WTC11 (cell line): Measurements from ENCODE around the gene OR5D16. TPM values are rescaled to one million over a fixed set of nuclear protein-coding genes. Genes with fewer than 3 reads are reported as not detected.

Experiments
- ATAC-seq: fragments of 200-7000 bp; cut with Tn5 transposase; 2 replicates; pipeline ENCODE4 v1.10.0; 2021; ENCODE audit warnings: mild to moderate bottlenecking, moderate library complexity
- CTCF ChIA-PET: fragments of 300-600 bp; sonication (Branson Sonifier 250); formaldehyde crosslinking; loops from one replicate; lab custom pipeline; 2021; ENCODE audit warnings: antibody characterized with exemption; lab: Charles Lee
- POLR2A ChIA-PET: fragments of 350-600 bp; sonication (Branson Sonifier 250); formaldehyde crosslinking; loops from one replicate; lab custom pipeline; 2021; ENCODE audit warnings: antibody characterized with exemption; lab: Charles Lee
- DNase-seq: peaks from one replicate; pipeline ENCODE4 v3.0.0; 2021; ENCODE audit warnings: low spot score
- H3K27ac Mint-ChIP-seq: 2 replicates; pipeline ENCODE4 v1.8.0; 2021; ENCODE audit warnings: mixed read lengths
- H3K27me3 Mint-ChIP-seq: 2 replicates; pipeline ENCODE4 v1.8.0; 2021; ENCODE audit warnings: low read depth, mild to moderate bottlenecking, moderate library complexity, mixed read lengths
- H3K36me3 Mint-ChIP-seq: 2 replicates; pipeline ENCODE4 v1.8.0; 2021; ENCODE audit warnings: mixed read lengths
- H3K4me1 Mint-ChIP-seq: 2 replicates; pipeline ENCODE4 v1.8.0; 2022; ENCODE audit warnings: mixed read lengths
- H3K4me3 Mint-ChIP-seq: 2 replicates; pipeline ENCODE4 v1.8.0; 2021; ENCODE audit warnings: mild to moderate bottlenecking, moderate library complexity, mixed read lengths
- H3K9me3 Mint-ChIP-seq: 2 replicates; pipeline ENCODE4 v1.8.0; 2021; ENCODE audit warnings: mixed read lengths
- CBFB ChIP-seq: sonication (generic); formaldehyde crosslinking; IDR thresholded peaks from 2 replicates; pipeline ENCODE4 v1.8.1; 2022; ENCODE audit warnings: mild to moderate bottlenecking, low read depth, missing genetic modification reagents
- CREB1 ChIP-seq: sonication (generic); formaldehyde crosslinking; IDR thresholded peaks from 2 replicates; pipeline ENCODE4 v1.8.0; 2023; ENCODE audit warnings: mild to moderate bottlenecking, missing genetic modification reagents
- NFE2L1 ChIP-seq: sonication (generic); formaldehyde crosslinking; IDR thresholded peaks from 2 replicates; pipeline ENCODE4 v1.8.1; 2023; ENCODE audit warnings: missing genetic modification reagents
- total RNA-seq: library from RNA; stranded (reverse); gene quantifications from 3 replicates; pipeline ENCODE4 v1.2.3, GENCODE V29; 2021
- TF ChIP-seq, protein P1 (sequence below): sonication (generic); formaldehyde crosslinking; IDR thresholded peaks from 2 replicates; pipeline ENCODE4 v1.8.1; 2022; ENCODE audit warnings: low read depth, missing genetic modification reagents, borderline replicate concordance
- TF ChIP-seq, protein P2 (sequence below): fragments of 250-450 bp; sonication (Bioruptor Pico); IDR thresholded peaks from 2 replicates; pipeline ENCODE4 v1.9.0; 2021; ENCODE audit warnings: mild to moderate bottlenecking, borderline replicate concordance
- TF ChIP-seq, protein P3 (sequence below): fragments of 250-450 bp; sonication (Bioruptor Pico); IDR thresholded peaks from 2 replicates; pipeline ENCODE4 v1.9.0; 2021; ENCODE audit warnings: mild to moderate bottlenecking
- TF ChIP-seq, protein P4 (sequence below): sonication (generic); formaldehyde crosslinking; IDR thresholded peaks from 2 replicates; pipeline ENCODE4 v1.8.0; 2023; ENCODE audit warnings: mild to moderate bottlenecking, missing genetic modification reagents
- TF ChIP-seq, protein P5 (sequence below): sonication (generic); formaldehyde crosslinking; IDR thresholded peaks from 2 replicates; pipeline ENCODE4 v1.8.0; 2022; ENCODE audit warnings: missing genetic modification reagents
- TF ChIP-seq, protein P6 (sequence below): sonication (generic); formaldehyde crosslinking; conservative IDR thresholded peaks from 2 replicates; pipeline ENCODE4 v1.8.1; 2022; ENCODE audit warnings: mild to moderate bottlenecking, missing genetic modification reagents
- TF ChIP-seq, protein P7 (sequence below): sonication (generic); formaldehyde crosslinking; IDR thresholded peaks from 2 replicates; pipeline ENCODE4 v1.8.1; 2022; ENCODE audit warnings: low read depth, mild to moderate bottlenecking, moderate library complexity, missing genetic modification reagents, borderline replicate concordance

OR5D16 gene
- total RNA-seq, 1 experiment from 2014 or later = not detected

DNA sequence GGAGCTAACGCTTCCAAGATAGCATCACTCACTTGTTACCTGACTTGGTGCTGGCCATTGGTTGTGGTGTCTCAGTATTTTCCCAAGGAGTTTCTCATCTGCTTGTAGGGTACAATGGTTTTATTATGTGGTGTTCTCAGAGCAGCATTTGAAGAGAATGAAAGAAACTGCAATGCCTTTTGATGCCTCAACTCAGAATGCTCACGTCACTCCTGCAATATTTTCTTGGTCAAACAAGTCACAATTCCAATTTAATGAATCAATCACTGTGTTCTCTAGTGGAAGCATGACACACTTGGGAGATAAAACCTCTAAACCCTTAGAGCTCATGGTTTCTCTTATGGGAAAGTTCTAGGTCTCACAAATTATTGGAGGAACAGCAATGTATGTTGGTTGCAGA lies 45.2 kb upstream of the OR5D16 start (continued):
- TF ChIP-seq, protein P1, sequence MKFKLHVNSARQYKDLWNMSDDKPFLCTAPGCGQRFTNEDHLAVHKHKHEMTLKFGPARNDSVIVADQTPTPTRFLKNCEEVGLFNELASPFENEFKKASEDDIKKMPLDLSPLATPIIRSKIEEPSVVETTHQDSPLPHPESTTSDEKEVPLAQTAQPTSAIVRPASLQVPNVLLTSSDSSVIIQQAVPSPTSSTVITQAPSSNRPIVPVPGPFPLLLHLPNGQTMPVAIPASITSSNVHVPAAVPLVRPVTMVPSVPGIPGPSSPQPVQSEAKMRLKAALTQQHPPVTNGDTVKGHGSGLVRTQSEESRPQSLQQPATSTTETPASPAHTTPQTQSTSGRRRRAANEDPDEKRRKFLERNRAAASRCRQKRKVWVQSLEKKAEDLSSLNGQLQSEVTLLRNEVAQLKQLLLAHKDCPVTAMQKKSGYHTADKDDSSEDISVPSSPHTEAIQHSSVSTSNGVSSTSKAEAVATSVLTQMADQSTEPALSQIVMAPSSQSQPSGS (CRISPR knock-in tag) = no peak
- TF ChIP-seq, all 79 proteins: peak for 0

DNA sequence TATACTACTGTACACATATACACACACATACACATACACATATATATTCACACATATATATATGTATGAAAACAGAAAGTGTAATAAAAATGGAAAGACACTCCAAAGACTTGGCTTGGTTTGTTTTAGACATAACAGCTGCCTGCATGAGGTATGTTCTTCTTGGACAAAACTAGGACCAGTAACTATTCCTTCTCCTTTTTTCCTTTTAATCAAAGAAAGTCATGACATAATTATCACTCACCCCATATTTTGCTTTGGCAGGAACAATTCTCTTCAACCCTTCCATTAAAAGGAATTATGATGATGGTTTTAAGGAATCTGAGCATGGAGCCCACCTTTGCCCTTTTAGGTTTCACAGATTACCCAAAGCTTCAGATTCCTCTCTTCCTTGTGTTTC lies 43.3 kb upstream of the OR5D16 start, which contains the start of gene OR5D14:
TSS of gene OR5D14 (plus strand) at position 301 of the 400 bp plus-strand sequence. CDS start at position 301, 0 bp downstream.
- ATAC-seq (no peak), DNase-seq (no peak)
- Mint-ChIP-seq H3K27me3 (peaks cover 3% of the 10 kb centered on the region; the same call in 1 of the 2 replicates), H3K4me3 (no peak within 1 kb of the TSS), H3K9me3 (peaks cover 66% of the 10 kb centered on the region), H3K36me3 (peaks cover 47% of the 10 kb centered on the region), H3K4me1 (no peaks in the 10 kb centered on the region), H3K27ac (no peak within 1 kb of the TSS)
- TF ChIP-seq, protein P2, sequence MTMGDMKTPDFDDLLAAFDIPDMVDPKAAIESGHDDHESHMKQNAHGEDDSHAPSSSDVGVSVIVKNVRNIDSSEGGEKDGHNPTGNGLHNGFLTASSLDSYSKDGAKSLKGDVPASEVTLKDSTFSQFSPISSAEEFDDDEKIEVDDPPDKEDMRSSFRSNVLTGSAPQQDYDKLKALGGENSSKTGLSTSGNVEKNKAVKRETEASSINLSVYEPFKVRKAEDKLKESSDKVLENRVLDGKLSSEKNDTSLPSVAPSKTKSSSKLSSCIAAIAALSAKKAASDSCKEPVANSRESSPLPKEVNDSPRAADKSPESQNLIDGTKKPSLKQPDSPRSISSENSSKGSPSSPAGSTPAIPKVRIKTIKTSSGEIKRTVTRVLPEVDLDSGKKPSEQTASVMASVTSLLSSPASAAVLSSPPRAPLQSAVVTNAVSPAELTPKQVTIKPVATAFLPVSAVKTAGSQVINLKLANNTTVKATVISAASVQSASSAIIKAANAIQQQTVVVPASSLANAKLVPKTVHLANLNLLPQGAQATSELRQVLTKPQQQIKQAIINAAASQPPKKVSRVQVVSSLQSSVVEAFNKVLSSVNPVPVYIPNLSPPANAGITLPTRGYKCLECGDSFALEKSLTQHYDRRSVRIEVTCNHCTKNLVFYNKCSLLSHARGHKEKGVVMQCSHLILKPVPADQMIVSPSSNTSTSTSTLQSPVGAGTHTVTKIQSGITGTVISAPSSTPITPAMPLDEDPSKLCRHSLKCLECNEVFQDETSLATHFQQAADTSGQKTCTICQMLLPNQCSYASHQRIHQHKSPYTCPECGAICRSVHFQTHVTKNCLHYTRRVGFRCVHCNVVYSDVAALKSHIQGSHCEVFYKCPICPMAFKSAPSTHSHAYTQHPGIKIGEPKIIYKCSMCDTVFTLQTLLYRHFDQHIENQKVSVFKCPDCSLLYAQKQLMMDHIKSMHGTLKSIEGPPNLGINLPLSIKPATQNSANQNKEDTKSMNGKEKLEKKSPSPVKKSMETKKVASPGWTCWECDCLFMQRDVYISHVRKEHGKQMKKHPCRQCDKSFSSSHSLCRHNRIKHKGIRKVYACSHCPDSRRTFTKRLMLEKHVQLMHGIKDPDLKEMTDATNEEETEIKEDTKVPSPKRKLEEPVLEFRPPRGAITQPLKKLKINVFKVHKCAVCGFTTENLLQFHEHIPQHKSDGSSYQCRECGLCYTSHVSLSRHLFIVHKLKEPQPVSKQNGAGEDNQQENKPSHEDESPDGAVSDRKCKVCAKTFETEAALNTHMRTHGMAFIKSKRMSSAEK (CRISPR knock-in tag) = no peak
- TF ChIP-seq, protein P3, sequence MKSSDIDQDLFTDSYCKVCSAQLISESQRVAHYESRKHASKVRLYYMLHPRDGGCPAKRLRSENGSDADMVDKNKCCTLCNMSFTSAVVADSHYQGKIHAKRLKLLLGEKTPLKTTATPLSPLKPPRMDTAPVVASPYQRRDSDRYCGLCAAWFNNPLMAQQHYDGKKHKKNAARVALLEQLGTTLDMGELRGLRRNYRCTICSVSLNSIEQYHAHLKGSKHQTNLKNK = no peak
- no peak for TF ChIP-seq CREB1 (CRISPR knock-in tag)
- no peak for TF ChIP-seq NFE2L1 (CRISPR knock-in tag)
- TF ChIP-seq, protein P4, sequence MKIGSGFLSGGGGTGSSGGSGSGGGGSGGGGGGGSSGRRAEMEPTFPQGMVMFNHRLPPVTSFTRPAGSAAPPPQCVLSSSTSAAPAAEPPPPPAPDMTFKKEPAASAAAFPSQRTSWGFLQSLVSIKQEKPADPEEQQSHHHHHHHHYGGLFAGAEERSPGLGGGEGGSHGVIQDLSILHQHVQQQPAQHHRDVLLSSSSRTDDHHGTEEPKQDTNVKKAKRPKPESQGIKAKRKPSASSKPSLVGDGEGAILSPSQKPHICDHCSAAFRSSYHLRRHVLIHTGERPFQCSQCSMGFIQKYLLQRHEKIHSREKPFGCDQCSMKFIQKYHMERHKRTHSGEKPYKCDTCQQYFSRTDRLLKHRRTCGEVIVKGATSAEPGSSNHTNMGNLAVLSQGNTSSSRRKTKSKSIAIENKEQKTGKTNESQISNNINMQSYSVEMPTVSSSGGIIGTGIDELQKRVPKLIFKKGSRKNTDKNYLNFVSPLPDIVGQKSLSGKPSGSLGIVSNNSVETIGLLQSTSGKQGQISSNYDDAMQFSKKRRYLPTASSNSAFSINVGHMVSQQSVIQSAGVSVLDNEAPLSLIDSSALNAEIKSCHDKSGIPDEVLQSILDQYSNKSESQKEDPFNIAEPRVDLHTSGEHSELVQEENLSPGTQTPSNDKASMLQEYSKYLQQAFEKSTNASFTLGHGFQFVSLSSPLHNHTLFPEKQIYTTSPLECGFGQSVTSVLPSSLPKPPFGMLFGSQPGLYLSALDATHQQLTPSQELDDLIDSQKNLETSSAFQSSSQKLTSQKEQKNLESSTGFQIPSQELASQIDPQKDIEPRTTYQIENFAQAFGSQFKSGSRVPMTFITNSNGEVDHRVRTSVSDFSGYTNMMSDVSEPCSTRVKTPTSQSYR (CRISPR knock-in tag) = no peak
- no peak for TF ChIP-seq CBFB (CRISPR knock-in tag)
- TF ChIP-seq, protein P5, sequence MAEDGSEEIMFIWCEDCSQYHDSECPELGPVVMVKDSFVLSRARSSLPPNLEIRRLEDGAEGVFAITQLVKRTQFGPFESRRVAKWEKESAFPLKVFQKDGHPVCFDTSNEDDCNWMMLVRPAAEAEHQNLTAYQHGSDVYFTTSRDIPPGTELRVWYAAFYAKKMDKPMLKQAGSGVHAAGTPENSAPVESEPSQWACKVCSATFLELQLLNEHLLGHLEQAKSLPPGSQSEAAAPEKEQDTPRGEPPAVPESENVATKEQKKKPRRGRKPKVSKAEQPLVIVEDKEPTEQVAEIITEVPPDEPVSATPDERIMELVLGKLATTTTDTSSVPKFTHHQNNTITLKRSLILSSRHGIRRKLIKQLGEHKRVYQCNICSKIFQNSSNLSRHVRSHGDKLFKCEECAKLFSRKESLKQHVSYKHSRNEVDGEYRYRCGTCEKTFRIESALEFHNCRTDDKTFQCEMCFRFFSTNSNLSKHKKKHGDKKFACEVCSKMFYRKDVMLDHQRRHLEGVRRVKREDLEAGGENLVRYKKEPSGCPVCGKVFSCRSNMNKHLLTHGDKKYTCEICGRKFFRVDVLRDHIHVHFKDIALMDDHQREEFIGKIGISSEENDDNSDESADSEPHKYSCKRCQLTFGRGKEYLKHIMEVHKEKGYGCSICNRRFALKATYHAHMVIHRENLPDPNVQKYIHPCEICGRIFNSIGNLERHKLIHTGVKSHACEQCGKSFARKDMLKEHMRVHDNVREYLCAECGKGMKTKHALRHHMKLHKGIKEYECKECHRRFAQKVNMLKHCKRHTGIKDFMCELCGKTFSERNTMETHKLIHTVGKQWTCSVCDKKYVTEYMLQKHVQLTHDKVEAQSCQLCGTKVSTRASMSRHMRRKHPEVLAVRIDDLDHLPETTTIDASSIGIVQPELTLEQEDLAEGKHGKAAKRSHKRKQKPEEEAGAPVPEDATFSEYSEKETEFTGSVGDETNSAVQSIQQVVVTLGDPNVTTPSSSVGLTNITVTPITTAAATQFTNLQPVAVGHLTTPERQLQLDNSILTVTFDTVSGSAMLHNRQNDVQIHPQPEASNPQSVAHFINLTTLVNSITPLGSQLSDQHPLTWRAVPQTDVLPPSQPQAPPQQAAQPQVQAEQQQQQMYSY (CRISPR knock-in tag) = no peak
- TF ChIP-seq, protein P6, sequence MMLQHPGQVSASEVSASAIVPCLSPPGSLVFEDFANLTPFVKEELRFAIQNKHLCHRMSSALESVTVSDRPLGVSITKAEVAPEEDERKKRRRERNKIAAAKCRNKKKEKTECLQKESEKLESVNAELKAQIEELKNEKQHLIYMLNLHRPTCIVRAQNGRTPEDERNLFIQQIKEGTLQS (CRISPR knock-in tag) = no peak
- TF ChIP-seq, protein P7, sequence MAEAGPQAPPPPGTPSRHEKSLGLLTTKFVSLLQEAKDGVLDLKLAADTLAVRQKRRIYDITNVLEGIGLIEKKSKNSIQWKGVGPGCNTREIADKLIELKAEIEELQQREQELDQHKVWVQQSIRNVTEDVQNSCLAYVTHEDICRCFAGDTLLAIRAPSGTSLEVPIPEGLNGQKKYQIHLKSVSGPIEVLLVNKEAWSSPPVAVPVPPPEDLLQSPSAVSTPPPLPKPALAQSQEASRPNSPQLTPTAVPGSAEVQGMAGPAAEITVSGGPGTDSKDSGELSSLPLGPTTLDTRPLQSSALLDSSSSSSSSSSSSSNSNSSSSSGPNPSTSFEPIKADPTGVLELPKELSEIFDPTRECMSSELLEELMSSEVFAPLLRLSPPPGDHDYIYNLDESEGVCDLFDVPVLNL (CRISPR knock-in tag) = no peak
- ChIA-PET CTCF (no interaction called here), POLR2A (no interaction called here)
